NT2/D1 (cell line): ENCODE data around the gene HSPG2.

Experiments used
- YY1 ChIP-seq: IDR thresholded peaks from 2 replicates; pipeline ENCODE4 v1.6.1; 2011; ENCODE audit not compliant: insufficient read length, insufficient read depth
- ZNF274 ChIP-seq: IDR thresholded peaks from 2 replicates; pipeline ENCODE4 v1.6.1; 2011; ENCODE audit warnings: mild to moderate bottlenecking, low read depth, low read length

DNA sequence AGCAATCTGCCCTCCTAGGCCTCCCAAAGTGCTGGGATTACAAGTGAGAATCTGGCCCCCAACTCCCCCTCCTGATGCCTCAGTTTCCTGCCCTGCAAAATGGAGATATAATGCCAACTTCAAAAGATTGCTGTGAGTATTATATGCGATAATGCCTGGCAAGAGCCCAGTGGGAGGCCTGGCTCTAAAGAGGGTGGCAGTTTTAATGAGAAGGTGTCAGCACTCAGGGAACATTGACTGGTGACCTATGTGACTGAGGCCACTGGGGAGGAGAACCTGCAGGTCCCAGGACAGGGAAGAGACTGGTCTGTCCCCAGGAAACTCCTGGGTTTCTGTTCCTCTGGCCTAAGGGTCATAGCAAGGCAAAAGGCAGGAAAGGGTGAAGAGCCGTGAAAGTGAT is 11.0 kb downstream of the HSPG2 start:
- TF ChIP-seq YY1, result no peak
- no peak for TF ChIP-seq ZNF274
